HG02943 (cell line): ENCODE results near the gene MICALL1.

Experiments
- ATAC-seq: cut with Tn5 transposase; IDR thresholded peaks from one replicate; pipeline ENCODE4 v1.9.1; 2021; ENCODE audit warnings: mild to moderate bottlenecking, low read depth, moderate library complexity; ENCODE audit not compliant: unreplicated experiment

The MICALL1 gene

DNA sequence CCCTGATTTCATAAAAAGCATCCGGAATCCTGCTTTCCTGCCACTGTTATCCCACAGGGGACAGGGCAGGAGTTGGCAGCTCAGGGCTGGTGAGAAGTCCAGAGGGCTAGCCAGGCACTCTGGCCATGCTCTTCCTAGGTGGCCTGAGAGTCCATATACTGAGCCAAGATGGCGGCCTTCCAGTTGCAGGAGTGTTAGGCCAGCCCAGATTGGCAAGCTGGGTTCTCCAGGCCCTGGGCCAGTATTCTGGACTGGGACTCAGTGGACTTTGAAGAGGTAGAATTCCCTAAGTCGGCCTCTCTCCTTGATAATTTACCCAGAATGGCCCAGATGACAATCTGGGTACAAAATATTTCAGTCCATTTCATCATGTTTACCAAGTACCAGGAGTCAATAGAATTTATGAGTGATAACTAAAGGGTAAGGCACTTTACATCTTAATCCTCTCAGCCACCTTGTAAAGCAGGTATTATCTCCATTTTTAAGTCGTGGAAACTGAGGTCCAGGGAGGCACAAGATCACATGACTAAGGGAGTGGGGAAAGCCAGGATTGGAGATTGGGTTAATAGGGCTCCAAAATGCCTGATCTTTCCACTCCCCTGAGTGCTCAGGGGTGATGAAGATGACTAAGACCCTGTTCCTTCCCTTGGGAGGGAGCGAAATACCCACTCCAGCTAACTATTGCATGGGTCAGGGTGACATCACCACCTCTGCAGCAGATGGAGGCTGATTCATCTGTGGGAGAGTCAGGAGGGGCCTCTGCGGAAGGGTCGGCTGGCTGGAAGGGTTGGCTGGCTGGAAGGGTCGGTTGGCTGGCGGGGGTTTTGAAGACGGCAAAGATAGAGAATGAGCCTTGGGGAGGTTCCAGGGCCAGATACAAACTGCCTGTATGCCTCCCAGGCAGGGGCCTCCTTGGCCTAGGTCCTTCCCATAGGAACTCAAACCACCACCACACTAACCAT is 1.2 kb upstream of the MICALL1 start:
- ATAC-seq = no peak

DNA sequence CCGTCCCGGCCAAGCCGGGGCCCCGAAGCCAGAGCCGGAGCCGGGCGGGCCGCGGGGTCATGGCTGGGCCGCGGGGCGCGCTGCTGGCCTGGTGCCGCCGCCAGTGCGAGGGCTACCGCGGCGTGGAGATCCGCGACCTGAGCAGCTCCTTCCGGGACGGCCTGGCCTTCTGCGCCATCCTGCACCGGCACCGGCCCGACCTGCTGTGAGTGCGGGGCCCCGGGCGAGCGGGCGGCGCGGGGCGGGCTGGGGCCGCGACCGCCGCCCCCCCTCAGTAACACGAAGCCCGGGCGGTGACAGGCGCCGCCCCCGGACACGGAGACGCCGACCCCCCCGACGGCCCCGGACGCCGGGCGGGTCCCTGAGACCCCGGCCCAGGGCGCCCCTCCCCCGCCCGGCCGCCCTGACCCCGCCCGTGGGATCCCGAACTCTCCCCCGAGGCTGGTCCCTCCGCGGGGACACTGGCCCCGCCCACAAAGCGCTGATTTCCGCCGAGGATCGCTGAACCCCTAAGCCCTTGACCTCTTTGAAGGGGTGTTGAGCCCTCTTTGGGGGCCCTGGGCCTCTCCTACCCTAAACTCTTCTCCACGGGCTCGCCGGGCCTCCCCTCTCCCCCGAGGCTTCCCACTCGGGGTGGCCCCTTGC is 389 bp downstream of the MICALL1 start:
- no peak for ATAC-seq

DNA sequence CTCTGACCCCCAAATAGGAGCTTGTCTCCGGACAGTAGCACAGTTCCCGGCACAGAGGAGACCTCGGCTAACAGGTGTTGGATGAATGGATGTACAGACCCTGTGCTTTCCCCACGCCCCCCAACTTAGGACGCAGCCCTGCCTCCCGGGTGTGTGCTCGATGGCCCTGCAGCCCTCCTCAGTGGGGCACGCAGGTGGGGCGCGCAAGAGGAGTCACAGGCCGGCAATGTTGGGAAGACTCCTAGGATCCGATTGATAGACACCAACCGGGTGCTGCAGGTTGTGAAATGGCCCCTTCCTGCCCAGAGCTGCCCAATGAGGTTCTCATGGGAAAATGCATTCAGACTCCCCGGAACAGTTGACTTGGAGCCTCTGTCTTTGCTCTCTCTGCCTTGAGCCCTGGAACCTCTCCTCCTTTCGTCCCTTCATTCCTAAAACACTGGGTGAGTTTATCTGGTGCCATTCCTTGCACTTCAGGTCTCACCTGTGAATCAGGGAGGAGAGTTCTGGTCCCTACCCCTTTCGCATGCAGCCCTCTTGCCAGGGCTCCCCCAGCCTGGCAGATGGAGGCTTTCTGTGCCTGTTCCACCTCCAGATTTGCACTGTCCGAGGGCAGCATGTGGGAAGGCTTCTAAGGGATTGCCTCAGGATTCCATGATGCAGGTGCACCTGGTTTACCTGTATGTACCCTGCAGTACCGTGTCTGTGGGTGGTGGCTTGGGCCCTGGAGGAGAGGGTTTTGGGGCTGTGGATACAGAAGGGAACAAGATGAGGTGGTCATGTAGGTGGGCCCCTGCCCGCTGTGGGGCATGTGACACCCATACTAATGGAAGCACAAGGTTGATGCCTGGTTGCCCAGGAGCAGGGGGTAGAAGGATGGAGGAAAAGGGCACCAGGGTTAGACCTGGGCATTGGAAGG is 1.2 kb downstream of the MICALL1 start:
- ATAC-seq = no peak

- no peak for ATAC-seq
Measured at GRCh38 chr22:37909766-37910165, 3.7 kb downstream of the MICALL1 start.

GRCh38 chr22:37910890-37911672 is 5.0 kb downstream of the MICALL1 start:
- no peak for ATAC-seq

GRCh38 chr22:37911697-37912096 is 5.6 kb downstream of the MICALL1 start:
- no peak for ATAC-seq

- no peak for ATAC-seq
Measured at GRCh38 chr22:37912171-37912570, 6.1 kb downstream of the MICALL1 start.

- no peak for ATAC-seq
Measured at GRCh38 chr22:37913233-37913721, 7.2 kb downstream of the MICALL1 start.

DNA sequence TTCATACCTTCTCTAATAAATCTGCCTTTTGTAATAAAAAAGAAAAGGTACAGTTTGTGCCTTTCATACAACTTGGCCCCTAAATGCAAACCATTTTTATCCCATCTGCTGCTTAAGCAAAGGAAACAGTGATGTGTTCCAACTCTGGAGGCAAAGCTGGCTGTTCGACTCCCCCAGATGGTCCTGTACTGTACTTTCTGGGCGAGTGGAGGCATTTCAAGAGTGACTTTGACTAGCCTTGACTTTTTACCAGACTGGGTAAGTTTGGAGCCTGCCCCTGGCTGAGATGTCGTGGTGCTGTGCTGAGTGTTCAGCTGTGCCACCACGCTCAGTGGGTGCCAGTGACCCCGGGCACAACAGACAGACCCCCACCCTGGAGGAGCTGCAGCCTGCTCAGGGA is 10.2 kb downstream of the MICALL1 start:
- ATAC-seq = no peak

DNA sequence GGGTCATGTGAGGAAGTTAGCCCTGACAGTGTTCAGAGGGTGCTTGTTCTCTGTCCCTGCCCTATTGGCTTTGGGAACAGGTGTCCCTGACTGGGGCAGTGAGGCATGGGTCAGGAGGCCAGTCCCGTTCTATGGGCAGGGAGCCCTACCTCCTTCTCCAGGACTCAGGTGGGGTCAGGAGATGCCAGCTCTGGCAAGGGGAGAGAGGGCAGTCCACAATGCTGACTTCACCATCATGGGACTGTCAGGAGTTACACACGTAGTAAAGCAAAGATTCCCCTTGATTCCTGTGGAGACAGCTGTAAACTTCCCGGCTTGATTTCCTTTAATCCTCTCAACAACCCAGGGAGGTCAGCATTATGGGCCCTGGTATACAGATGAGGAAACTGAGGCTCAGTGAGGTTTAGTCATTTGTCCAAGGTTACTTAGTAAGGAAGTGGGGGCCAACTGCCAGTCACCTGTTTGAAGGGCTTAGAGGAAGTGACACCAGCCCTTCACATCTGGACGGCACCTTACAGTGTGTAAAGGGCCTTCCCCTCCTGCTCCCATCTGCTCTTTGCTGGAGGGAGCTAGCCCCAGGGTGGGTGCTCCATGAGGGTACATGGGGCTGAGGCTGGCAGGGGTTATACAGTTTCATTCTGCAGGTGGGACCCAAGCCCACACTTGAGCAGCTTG is 11.9 kb downstream of the MICALL1 start:
- no peak for ATAC-seq

GRCh38 chr22:37918580-37919270 is 12.6 kb downstream of the MICALL1 start:
- ATAC-seq = no peak

GRCh38 chr22:37920126-37920525 is 14.0 kb downstream of the MICALL1 start:
- ATAC-seq = no peak

- no peak for ATAC-seq
Measured at GRCh38 chr22:37922191-37922590, 16.1 kb downstream of the MICALL1 start.

DNA sequence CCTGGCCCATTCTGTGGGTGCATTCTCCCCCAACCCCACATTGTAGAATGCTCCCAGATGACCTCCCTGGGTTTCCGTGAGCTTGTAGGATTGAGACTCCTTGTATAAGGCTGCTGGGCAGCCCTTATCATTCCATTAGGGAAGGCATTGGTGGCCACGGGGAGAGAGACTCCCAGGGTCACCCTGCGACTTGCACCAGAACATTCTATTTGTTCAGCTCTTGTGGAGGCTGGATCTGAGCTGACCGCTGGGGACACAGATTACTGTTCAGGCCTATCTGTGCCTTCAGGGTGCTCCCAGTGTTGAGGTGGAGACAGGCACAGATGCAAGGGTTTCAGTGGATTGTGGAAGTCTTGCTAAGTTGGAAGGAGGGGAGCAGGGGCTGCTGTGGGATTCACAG is 17.8 kb downstream of the MICALL1 start:
- ATAC-seq = no peak

- ATAC-seq = no peak
Measured at GRCh38 chr22:37924386-37925065, 18.4 kb downstream of the MICALL1 start.

DNA sequence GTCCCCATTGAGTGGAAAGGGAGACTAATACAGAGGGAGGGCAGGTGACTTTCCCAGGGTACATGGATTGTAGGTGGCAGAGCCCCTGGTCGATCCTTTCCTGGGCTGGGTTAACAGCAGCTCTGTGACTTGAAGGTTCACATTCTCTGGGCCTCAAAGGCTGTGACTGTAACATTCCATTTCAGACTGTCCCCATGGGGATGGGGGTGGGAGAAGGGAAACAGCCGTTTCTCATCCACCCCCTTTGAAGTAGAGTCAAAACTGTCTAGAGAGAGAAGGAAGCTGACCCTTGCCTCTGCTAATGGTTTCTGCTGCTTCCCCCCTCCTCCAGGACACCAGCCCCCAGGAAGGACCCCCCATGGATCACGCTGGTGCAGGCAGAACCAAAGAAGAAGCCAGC is 19.2 kb downstream of the MICALL1 start:
- ATAC-seq = no peak

DNA sequence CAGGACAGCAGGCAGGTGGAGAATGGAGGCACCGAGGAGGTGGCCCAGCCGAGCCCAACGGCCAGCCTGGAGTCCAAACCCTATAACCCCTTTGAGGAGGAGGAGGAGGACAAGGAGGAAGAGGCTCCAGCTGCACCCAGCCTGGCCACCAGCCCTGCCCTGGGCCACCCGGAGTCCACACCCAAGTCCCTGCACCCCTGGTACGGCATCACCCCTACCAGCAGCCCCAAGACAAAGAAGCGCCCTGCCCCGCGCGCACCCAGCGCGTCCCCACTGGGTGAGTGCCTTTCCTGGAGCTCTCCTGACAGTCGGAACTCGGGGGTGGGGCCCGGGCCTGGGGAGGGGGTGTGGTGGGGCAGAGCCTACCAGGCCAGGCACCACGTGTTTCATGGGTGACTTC is 19.7 kb downstream of the MICALL1 start:
- ATAC-seq = no peak

DNA sequence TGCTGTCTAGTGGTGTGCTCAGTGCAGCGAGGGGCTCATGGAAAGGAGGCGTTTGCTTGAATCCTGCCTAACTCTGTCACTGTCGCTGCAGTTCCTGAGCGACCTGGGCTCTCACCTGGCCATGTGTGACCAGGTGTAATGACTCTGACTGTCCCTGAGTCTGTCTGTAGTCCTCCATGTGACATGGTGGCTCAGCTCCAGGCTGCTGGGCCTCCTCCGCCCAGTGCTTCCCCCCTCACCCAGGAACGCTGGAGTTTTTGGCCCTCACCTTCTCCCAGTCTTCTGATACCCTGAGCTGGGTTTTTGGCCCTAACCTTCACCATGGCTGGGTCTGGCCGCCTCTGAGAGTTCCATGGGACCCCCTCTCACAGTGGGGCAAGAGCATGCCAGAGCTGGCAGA is 20.3 kb downstream of the MICALL1 start:
- ATAC-seq = no peak
